B cell (primary cell): ENCODE measurements around the gene ZNF23. TPM values are rescaled to one million over a fixed set of nuclear protein-coding genes. Genes with fewer than 3 reads are reported as not detected.

Experiments used
- ATAC-seq: fragments of 200-7000 bp; cut with Tn5 transposase; one replicate; pipeline ENCODE4 v1.10.0; 2021; ENCODE audit warnings: low read depth, mild to moderate bottlenecking, moderate number of reproducible peaks, moderate library complexity
- CTCF ChIA-PET: fragments of 350-600 bp; sonication (Branson Sonifier 250); formaldehyde crosslinking; loops from one replicate; lab custom pipeline; 2021; ENCODE audit warnings: antibody characterized with exemption, inconsistent platforms; lab: Charles Lee
- POLR2A ChIA-PET: fragments of 350-600 bp; sonication (Branson Sonifier 250); formaldehyde crosslinking; loops from one replicate; lab custom pipeline; 2021; ENCODE audit warnings: antibody characterized with exemption; lab: Charles Lee
- DNase-seq: peaks from one replicate; pipeline ENCODE4 v3.0.0; 2013
- H2AFZ ChIP-seq: 2 replicates; pipeline ENCODE4 v1.6.1; 2012; ENCODE audit warnings: mild to moderate bottlenecking, low read depth, low read length; ENCODE audit not compliant: insufficient read depth, poor library complexity, severe bottlenecking
- H3K27ac ChIP-seq, 2 donors: 1 replicate in 1 of 2; 2 replicates in 1 of 2; pipeline ENCODE4 v1.5.1; 2012 to 2013; ENCODE audit warnings: low read length in 2 of 2, mild to moderate bottlenecking in 2 of 2, moderate library complexity in 1 of 2
- H3K27me3 ChIP-seq, 4 experiments: fragments of 200-600 bp in 1 of 4; sonication (generic) in 1 of 4; replicated peaks in 1 of 4; 1 replicate in 2 of 4; 2 replicates in 2 of 4; pipeline versions ENCODE4 v1.6.1 to v1.7.0; 2013 to 2016; ENCODE audit warnings: low read length in 3 of 4, mild to moderate bottlenecking in 2 of 4, mixed read lengths in 1 of 4, moderate library complexity in 1 of 4; ENCODE audit not compliant: insufficient read depth in 4 of 4, control insufficient read depth in 3 of 4; ENCODE audit errors: control extremely low read depth in 1 of 4
- H3K36me3 ChIP-seq, 2 experiments: replicated peaks in 1 of 2; 1 replicate in 1 of 2; 2 replicates in 1 of 2; pipeline versions ENCODE4 v1.6.1 to v1.7.1; 2013; ENCODE audit warnings: low read length in 1 of 2; ENCODE audit not compliant: insufficient read depth in 2 of 2, control insufficient read depth in 1 of 2; ENCODE audit errors: control extremely low read depth in 1 of 2, extremely low read depth in 1 of 2
- H3K4me1 ChIP-seq, 2 donors: fragments of 200-600 bp in 1 of 2; sonication (generic) in 1 of 2; 1 replicate in 1 of 2; 2 replicates in 1 of 2; pipeline versions ENCODE4 v1.5.1 to v1.6.1; 2013 to 2017; ENCODE audit warnings: low read length in 2 of 2; ENCODE audit not compliant: control insufficient read depth in 2 of 2, insufficient read depth in 2 of 2
- H3K4me2 ChIP-seq: replicated peaks from 2 replicates; pipeline ENCODE3; 2012; ENCODE audit warnings: mild to moderate bottlenecking, low read depth, low read length; ENCODE audit not compliant: poor library complexity, severe bottlenecking
- H3K4me3 ChIP-seq, 5 experiments: fragments of 200-600 bp in 1 of 5; sonication (generic) in 1 of 5; 1 replicate in 3 of 5; 2 replicates in 2 of 5; pipeline versions ENCODE4 v1.5.1 to v1.7.0; 2011 to 2016; ENCODE audit warnings: low read length in 4 of 5, mild to moderate bottlenecking in 4 of 5, low read depth in 2 of 5, control low read depth in 1 of 5, moderate library complexity in 1 of 5; ENCODE audit not compliant: insufficient read depth in 1 of 5; ENCODE audit errors: control extremely low read depth in 1 of 5, extremely low read depth in 1 of 5
- H3K79me2 ChIP-seq: fragments of 200-600 bp; sonication (generic); one replicate; pipeline ENCODE4 v1.6.0; 2016; ENCODE audit warnings: low read length; ENCODE audit not compliant: control insufficient read depth, insufficient read depth
- H3K9ac ChIP-seq: fragments of 200-600 bp; sonication (generic); 2 replicates; pipeline ENCODE4 v1.6.1; 2017; ENCODE audit warnings: mild to moderate bottlenecking, low read length, moderate library complexity
- H3K9me3 ChIP-seq, 3 donors: one replicate each; pipeline versions ENCODE4 v1.6.1 to v1.7.1; 2013; ENCODE audit warnings: low read length in 2 of 3; ENCODE audit not compliant: control insufficient read depth in 2 of 3, insufficient read depth in 1 of 3; ENCODE audit errors: control extremely low read depth in 1 of 3
- H4K20me1 ChIP-seq: 2 replicates; pipeline ENCODE4 v1.6.0; 2012; ENCODE audit warnings: mild to moderate bottlenecking, low read length; ENCODE audit not compliant: insufficient read depth, control insufficient read depth, poor library complexity, severe bottlenecking
- H3K27ac Mint-ChIP-seq: one replicate; pipeline ENCODE4 v1.8.0; 2021; ENCODE audit warnings: mixed read lengths
- H3K27me3 Mint-ChIP-seq: one replicate; pipeline ENCODE4 v1.8.0; 2021; ENCODE audit warnings: mixed read lengths
- H3K4me1 Mint-ChIP-seq: one replicate; pipeline ENCODE4 v1.8.0; 2021; ENCODE audit warnings: mixed read lengths
- H3K4me3 Mint-ChIP-seq: one replicate; pipeline ENCODE4 v1.8.0; 2021; ENCODE audit warnings: mixed read lengths
- H3K9me3 Mint-ChIP-seq: one replicate; pipeline ENCODE4 v1.8.0; 2022; ENCODE audit warnings: mixed read lengths; ENCODE audit not compliant: insufficient read depth
- CTCF ChIP-seq: fragments of 200-600 bp; IDR thresholded peaks from one replicate; pipeline ENCODE4 v1.8.0; 2022; ENCODE audit warnings: antibody characterized with exemption, mild to moderate bottlenecking
- EZH2 ChIP-seq: IDR thresholded peaks from 2 replicates; pipeline ENCODE4 v1.6.1; 2012; ENCODE audit warnings: borderline replicate concordance, low read depth, mild to moderate bottlenecking, moderate library complexity, low read length; ENCODE audit not compliant: insufficient read depth, poor library complexity, severe bottlenecking
- WGBS: methylation state at CpG from one replicate; pipeline ENCODE4 v1.1.5; 2013; ENCODE audit warnings: missing lambda C conversion rate; ENCODE audit not compliant: insufficient coverage; 5-methylcytosine and 5-hydroxymethylcytosine counted together
- intact Hi-C: fragments of 100-400 bp; cut with micrococcal nuclease; formaldehyde crosslinking; loops from one replicate; pipeline ENCODE4 v1.10.0; 2022
- polyA plus RNA-seq: library from polyadenylated mRNA; depleted of rRNA; stranded (reverse); fragments of >200 nt; gene quantifications from 2 replicates; pipeline ENCODE4 v1.2.3, GENCODE V29; 2012
- total RNA-seq, 2 donors: library from RNA; stranded (reverse); fragments of 120-200 nt in 1 of 2; gene quantifications; 1 replicate in 1 of 2; 2 replicates in 1 of 2; pipeline versions ENCODE4 v1.2.3 to v1.2.4, GENCODE V29; 2013 to 2022

ZNF23 gene
- total and polyA plus RNA-seq, 2 donors (not counting 1 experiment from before 2014, with no cell fraction given), result 8.4 to 15.0 TPM

GRCh38 chr16:71489122-71489521 is 27.1 kb upstream of the ZNF23 start, which contains the start of gene ZNF19:
ZNF19 (minus strand) TSS chr16:71489324; CDS start chr16:71482114, 7,210 bp downstream.
- peaks cover 6% of the 10 kb centered on the region for H3K4me1 Mint-ChIP-seq
- POLR2A ChIA-PET, result no interaction called here
- peaks cover 13% of the 10 kb centered on the region for H3K27me3 Mint-ChIP-seq
- no peaks in the 10 kb centered on the region for H3K36me3 ChIP-seq
- H3K27me3 ChIP-seq, result no peaks in the 10 kb centered on the region
- no peak within 1 kb of the TSS for H3K27ac Mint-ChIP-seq
- no peaks in the 10 kb centered on the region for H4K20me1 ChIP-seq
- no peak within 1 kb of the TSS for H3K4me3 Mint-ChIP-seq
- no peaks in the 10 kb centered on the region for H3K79me2 ChIP-seq
- ATAC-seq (no peak), DNase-seq (no peak)
- no peak within 1 kb of the TSS for H3K4me2 ChIP-seq
- WGBS, result 96% methylated on average over 22 of the region's 22 CpGs
- no peak for TF ChIP-seq EZH2
- TF ChIP-seq CTCF, result no peak
- no peak within 1 kb of the TSS for H3K9ac ChIP-seq
- intact Hi-C loops, result loop anchor here (5.0 kb wide), 1 partner anchor 37 kb away; no protein-coding TSS in a partner anchor
- H3K4me3 ChIP-seq, result no peak within 1 kb of the TSS
- H3K4me1 ChIP-seq, result peaks cover 3 to 4% of the 10 kb centered on the region in 2 donors
- H3K9me3 ChIP-seq, result no peaks in the 10 kb centered on the region
- CTCF ChIA-PET, result interaction anchor here (1.0 to 6.1 kb wide), 3 partner anchors 11 to 77 kb away, joined by 3 to 27 read pairs (median 4); no protein-coding TSS in a partner anchor
- H3K27ac ChIP-seq, result no peak within 1 kb of the TSS
- H3K9me3 Mint-ChIP-seq, result no peaks in the 10 kb centered on the region
- no peak within 1 kb of the TSS for H2AFZ ChIP-seq
